Inflammatory macrophage treated with lipopolysaccharide for 1 hour (primary cell): ENCODE results near the gene CDC25B.
"Not testable (repeated sequence)": the region's sequence is repeated elsewhere in the genome, so short reads cannot be mapped to it uniquely, and the experiment has no call there.

Experiments
- DNase-seq, 2 donors: peaks; one replicate each; pipeline ENCODE4 v3.0.0-alpha.2; 2020 to 2022

The CDC25B gene

GRCh38 chr20:3842348-3842930 lies 46.3 kb downstream of the CDC25B start:
- DNase-seq, result no peak

DNA sequence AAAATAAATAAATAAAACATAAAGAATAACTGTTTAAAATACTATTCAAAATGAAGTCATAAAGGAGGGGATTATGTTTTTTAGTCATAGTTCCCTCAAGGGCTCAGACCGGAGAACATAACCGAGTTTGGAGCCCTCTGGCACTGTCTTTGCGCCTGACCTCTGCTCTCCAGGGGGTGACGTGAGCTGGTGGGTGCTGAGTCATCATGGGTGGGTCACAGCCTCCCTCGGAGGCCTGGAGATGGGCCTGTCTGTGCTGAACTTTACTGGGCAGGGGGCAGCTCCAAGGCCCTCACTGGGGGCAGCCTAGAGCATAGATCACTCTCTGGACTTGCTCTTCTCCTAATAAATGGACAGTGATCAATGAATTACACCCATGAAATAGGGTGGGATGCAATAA lies 47.4 kb downstream of the CDC25B start:
- DNase-seq, result peak; percentile 14 to 36

GRCh38 chr20:3843990-3844619 lies 48.0 kb downstream of the CDC25B start:
- DNase-seq, result not testable (repeated sequence)

- no peak for DNase-seq
Measured at GRCh38 chr20:3846378-3846739, 50.2 kb downstream of the CDC25B start.

GRCh38 chr20:3846740-3847428 lies 50.8 kb downstream of the CDC25B start, which contains the start of gene MAVS:
Gene MAVS, plus strand, starts transcription at chr20:3846834. Its CDS starts 7,791 bp downstream, at chr20:3854625.
- peak; percentile 73 to 88 for DNase-seq

- DNase-seq, result peak in 1 of 2 donors; percentile 53
Measured at GRCh38 chr20:3847429-3847940, 51.4 kb downstream of the CDC25B start.

DNA sequence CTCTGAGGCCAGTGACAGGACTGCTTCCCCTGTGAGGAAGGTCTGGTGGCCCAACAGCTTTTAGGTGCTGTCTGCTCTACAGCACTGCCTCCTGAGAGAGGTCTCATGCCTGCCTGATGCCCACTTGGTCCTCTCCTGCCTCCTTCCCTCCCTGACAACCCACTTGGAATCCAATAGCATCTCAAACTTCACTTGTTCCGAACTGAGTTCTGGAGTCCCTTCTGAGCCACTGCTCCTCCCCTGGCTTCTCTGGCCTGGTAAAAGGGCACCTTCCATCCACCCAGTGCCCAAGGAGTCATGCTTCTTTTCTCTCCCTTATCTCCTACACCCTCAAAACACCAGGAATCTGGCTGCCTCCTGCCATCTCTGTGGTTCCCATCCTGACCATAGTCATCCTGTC lies 52.5 kb downstream of the CDC25B start:
- DNase-seq, result no peak

DNA sequence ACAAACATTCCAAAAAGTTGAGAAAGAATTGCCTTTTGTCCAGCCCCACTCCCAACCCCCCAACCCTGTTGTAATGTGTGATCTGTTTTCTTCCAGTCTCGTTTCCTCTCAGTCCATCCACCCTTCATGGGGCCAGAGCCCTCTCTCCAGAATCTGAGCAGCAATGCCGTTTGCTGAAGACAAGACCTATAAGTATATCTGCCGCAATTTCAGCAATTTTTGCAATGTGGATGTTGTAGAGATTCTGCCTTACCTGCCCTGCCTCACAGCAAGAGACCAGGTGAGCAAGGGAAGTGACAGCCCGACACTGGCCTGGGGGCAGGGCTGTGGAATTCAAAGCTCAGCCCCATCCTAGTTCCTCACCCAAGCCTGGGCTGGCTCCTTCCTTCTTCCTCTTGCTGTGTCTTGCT lies 58.4 kb downstream of the CDC25B start:
- peak in 1 of 2 donors; percentile 14 for DNase-seq
